ENCODE results near the gene KIFAP3. TPM values are rescaled to one million over a fixed set of nuclear protein-coding genes. Genes with fewer than 3 reads are reported as not detected.
"Not testable (repeated sequence)": the region's sequence is repeated elsewhere in the genome, so short reads cannot be mapped to it uniquely, and the experiment has no call there.

KIFAP3 gene
- polyA plus RNA-seq, 5 donors = 28.8 to 39.6 (median 34.2) TPM

- DNase-seq = no peak
Observed at GRCh38 chr1:169925505-169926482, 148.7 kb downstream of the KIFAP3 start.

GRCh38 chr1:169924829-169925228 lies 149.7 kb downstream of the KIFAP3 start:
- no peak for DNase-seq

GRCh38 chr1:169924063-169924462 lies 150.4 kb downstream of the KIFAP3 start:
- no peak for DNase-seq

- no peak for DNase-seq
Observed at GRCh38 chr1:169921080-169921479, 153.4 kb downstream of the KIFAP3 start.

GRCh38 chr1:169918927-169919326 lies 155.6 kb downstream of the KIFAP3 start:
- no peak for DNase-seq

GRCh38 chr1:169918220-169918619 lies 156.3 kb downstream of the KIFAP3 start:
- not testable (repeated sequence) for DNase-seq

- no peak for DNase-seq
Observed at GRCh38 chr1:169915150-169915549, 159.3 kb downstream of the KIFAP3 start.

- no peak for DNase-seq
Observed at GRCh38 chr1:169914531-169914930, 160.0 kb downstream of the KIFAP3 start.

GRCh38 chr1:169909499-169909898 lies 165.0 kb downstream of the KIFAP3 start:
- DNase-seq = no peak

- DNase-seq = no peak
Observed at GRCh38 chr1:169906938-169907337, 167.6 kb downstream of the KIFAP3 start.

- no peak for DNase-seq
Observed at GRCh38 chr1:169904834-169905233, 169.7 kb downstream of the KIFAP3 start.

- no peak for DNase-seq
Observed at GRCh38 chr1:169902751-169903150, 171.7 kb downstream of the KIFAP3 start.

GRCh38 chr1:169901115-169901514 lies 173.4 kb downstream of the KIFAP3 start:
- DNase-seq = no peak

GRCh38 chr1:169900571-169900970 lies 173.9 kb downstream of the KIFAP3 start:
- no peak for DNase-seq

GRCh38 chr1:169899519-169900217 lies 174.8 kb downstream of the KIFAP3 start:
- no peak for DNase-seq

- DNase-seq = no peak
Observed at GRCh38 chr1:169896013-169896412, 178.5 kb downstream of the KIFAP3 start.

GRCh38 chr1:169894424-169895145 lies 179.9 kb downstream of the KIFAP3 start:
- DNase-seq = no peak

- peak; percentile 99 for DNase-seq
Observed at GRCh38 chr1:169893645-169894423, 180.7 kb downstream of the KIFAP3 start, which contains the start of gene SCYL3. Gene SCYL3 (minus strand): TSS chr1:169893896. CDS start chr1:169888840, 5,056 bp downstream.

- no peak for DNase-seq
Observed at GRCh38 chr1:169892927-169893644, 181.4 kb downstream of the KIFAP3 start.

- DNase-seq = peak in 1 of 2 donors; percentile 2
Observed at GRCh38 chr1:169892176-169892926, 182.1 kb downstream of the KIFAP3 start.
